ENCODE measurements around the gene MTX1.
"Not testable (repeated sequence)": the region's sequence is repeated elsewhere in the genome, so short reads cannot be mapped to it uniquely, and the experiment has no call there.

The MTX1 gene

DNA sequence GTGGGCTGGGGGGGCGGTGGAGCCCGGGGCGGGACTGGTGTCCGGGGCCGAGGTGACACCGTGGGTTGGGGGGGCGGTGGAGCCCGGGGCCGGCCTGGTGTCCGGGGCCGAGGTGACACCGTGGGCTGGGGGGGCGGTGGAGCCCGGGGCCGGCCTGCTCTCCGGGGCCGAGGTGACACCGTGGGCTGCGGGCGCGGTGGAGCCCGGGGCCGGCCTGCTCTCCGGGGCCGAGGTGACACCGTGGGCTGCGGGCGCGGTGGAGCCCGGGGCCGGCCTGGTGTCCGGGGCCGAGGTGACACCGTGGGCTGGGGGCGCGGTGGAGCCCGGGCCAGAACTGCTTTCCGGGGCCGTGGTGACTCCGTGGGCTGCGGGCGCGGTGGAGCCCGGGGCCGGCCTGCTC lies 18.6 kb upstream of the MTX1 start:
- not testable (repeated sequence) for ATAC-seq

DNA sequence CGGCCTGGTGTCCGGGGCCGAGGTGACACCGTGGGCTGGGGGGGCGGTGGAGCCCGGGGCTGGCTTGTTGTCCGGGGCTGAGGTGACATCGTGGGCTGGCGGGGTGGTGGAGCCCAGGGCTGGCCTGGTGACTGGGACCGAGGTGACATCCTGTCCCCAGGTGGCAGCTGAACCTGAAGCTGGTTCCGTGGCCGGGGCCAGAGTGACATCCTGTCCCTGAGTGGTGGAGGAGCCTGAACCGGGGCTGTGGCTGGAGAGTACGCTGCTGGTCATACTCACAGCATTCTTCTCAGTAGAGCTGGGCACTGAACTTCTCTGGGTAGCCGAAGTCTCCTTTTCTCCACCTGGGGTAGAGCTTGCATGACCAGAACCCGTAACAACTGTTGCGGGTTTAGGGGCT lies 16.6 kb upstream of the MTX1 start:
- no peak for ATAC-seq
- no peak for DNase-seq

More for the DNA sequence above, 18.6 kb upstream of the MTX1 start:
- DNase-seq: not testable (repeated sequence)

DNA sequence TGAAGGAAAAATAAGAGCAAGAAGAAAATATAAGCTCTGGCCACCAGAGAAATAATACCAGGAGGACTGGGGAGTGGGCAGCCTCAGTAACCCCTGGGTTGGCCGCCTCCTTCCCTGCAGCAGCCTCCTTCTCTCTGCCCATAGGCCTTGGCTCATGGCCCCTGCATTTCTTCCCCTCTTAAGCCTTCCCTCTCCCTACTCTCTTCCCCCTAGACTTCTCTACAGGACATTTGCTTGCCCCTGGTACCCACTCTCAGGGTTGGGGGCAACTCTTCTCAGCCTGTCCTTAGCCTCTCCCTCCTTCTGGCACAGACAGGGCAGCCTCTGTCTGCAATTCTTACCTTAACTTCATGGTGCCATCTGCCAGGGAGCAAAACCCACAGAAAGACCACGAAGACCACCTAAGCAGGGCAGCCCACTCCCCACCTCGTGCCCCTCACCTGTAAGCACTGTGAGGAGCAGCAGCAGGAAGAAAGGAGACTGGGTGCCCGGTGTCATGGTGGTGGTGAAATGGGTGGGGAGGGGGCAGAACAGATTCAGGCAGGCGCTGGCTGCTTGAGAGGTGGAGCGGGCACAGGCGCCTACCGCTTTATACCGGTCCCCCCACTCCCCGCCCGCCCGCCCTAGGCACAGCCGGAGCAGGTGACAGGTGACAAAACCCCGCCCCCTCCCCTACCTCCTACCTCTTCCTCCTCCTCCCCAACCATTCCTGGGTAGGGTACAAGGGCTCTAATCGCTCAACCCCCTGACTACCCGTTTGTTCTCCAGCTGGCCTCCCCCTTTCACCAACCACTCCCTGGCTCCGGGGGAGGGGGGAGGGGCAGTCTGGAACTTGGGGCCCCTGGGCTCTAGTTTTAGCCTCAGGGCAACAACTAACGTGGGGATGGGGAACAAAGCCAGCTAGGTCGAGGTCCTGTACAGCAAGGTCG lies 15.9 kb upstream of the MTX1 start:
- ATAC-seq (peak; percentile 0), DNase-seq (no peak)

DNA sequence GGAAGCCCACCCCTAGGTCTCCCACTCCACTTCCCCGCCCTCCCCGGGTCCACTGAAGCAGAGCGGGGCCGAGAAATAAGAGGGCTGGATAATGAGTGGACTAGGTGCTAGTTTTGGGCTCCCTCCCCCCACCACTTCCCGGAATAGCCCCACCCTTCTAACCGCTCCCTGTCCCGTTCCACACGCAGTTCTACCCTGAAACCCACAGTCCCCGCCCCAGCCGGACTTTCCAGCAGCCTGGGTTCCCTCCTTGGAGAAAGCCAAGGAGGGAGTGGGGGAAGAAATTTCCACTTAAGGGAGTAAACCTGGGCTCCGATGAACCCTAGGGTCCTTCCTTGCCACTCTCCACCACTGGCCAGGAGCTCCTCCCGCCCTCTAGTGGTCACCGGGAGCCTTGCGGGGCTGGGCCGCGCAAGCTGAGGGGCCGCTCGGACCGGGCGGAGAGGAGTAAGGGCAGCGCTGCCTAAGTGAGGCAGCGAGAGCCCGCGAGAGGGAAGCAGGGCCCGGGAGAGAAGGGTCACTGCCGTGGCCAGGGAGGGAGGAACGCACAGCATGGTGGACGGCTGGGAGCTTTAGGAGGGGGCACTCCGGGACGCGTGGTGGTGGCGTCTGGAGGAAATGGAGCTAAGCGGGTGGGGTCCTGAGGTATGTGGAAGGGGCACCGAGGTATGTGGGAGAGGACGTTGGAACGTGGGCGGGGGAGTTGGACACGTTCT lies 15.1 kb upstream of the MTX1 start:
- DNase-seq (peak; percentile 89), ATAC-seq (peak; percentile 60)

DNA sequence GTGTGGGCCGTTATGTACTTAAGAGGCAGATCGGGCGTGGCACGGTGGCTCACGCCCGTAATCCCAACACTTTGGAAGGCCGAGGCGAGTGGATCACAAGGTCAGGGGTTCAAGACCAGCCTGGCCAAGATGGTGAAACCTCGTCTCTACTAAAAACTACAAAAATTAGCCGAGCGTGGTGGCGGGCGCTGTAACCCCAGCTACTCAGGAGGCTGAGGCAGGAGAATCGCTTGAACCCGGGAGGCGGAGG lies 14.6 kb upstream of the MTX1 start:
- DNase-seq, ATAC-seq: not testable (repeated sequence)

DNA sequence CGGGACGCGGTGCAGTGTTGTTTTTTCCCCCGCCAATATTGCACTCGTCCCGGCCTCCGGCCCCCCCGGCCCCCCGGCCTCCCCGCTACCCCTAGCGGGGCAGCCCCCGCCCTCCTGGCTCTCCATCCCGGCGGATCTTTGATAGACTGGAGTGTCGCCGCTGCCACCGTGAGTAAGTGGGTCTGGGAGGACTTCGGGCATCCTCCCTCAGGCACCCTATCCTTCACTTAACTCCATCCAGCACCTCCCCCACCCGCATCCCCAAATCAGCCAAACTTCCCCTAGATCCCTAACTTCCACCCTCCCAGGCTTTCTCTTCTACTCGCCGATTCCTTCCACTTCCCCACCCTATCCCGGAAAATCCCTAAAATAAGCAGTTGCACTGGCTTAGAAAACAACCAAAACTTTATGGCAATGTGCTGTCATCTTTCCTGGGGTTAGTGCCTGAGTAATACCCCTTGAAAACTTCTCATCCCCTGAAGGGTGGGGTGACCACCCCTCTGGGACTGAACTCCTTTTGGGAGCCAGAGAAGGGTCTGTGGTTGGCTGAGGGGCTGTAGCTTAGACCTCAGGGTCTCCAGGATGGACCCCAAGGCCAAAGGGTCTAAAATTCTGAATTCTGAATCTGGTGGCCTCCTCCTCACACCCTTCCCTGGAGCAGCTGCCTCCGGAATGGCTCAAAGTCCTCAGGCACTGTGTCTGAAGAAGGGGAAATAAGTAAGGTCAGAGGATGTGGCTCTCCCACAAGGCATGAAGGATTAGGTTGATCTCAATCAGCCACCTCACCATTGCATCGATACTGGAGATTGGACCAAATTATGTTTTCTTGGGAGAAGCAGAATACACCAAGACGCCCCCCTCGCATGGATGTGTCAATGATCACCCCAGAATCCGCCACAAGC lies 13.0 kb upstream of the MTX1 start:
- DNase-seq: no peak
- no peak for ATAC-seq

DNA sequence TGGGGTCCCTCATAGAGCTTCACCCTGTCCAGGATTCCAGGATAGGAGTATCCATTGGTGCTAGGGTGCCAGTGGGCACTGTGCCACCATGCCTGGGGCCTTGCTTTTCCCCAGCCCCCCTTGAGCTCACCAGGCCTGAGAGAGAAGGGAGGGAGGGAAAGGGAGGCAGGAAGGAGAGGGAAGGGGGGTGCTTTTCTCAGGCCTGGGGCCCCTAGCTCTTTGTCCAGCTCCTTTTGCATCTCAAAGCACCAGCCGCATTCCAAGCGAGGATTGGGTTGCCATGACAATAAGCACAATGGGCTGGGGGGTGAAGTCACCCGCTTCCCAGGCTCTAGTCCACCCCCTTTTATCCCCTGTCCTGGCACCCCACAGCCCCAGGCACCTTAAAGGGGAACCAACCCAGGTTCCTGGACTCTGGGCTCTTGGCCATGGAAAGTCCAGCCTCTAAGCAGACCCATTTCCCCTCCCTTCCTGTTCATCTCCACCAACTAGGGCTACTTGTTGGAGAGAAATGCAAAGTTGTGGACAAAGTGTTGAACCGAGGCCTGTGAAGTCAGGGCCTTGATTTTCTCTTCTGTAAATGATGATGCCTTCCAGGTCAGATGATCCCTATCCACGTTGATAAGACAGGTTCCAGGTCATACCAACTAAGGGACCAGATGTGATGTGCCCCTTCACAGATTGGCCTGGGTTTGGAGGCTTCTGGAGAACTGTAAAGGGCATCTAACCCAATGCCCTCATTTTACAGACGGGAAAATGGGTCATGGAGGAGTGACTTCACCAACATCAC lies 12.2 kb upstream of the MTX1 start:
- no peak for ATAC-seq
- no peak for DNase-seq

DNA sequence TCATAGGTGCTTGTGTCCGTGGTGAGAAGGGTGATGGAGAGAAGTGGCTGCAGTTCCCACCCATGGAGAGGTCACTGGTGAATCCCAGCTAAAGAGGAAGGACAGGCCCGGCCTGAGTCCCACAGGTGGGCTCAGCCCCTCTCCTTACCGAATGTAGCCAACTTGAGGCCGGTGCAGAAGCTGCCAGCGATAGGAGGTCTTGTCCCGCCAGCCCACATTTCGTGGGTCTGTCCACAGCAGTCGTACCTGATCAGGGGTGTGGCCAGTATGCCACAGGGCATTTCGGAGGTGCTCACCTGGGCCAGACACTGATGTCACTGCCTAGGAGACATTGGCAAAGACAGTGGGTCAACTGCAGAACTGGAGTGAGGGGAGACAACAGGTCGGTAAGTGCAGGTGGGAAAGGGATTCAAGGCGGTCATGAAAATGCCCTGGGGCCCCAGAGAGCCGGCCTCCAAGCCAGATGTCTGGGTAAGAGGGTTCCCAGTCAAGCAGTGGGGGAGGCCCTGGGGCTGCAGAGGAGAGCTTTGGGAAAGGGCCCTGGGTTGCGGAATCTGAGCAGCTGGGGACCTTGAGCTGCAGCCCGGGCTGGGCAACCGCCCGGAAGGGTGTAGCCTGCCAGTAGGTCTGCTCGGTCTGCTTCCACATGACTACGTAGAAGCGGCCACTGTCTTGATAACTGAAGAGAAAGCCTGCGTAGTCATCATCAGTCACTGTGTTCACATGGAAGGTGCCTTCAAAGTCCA lies 11.4 kb upstream of the MTX1 start:
- no peak for DNase-seq

DNA sequence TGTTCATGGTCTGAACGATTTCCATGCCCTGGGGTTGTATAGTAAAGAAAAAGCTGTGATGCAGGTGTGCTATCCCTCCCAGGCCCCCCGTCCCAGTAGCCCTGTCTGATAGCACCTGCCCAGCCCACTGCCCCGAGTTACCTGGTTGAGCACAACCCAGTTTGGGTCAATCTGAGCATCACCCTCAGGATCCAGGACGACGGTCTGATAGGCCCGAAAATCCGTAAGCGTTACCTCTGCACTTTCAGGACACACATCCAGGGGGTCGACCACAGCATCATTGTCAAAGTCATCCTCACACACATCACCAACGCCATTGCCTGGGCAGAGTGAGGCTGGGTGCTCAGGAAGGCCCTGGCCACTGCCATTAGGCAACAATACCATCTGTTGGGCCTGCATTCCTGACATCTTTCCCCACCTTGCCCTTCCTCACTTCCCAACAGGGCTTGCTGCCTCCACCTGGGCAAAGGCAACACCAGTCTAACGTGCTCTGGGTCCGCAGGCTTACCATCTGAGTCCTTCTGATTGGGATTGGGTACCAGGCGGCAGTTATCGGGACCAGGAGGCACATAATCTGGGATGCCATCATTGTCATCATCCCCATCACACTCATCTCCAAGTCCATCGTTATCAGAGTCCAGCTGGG lies 10.5 kb upstream of the MTX1 start:
- DNase-seq: no peak
- no peak for ATAC-seq

More for the DNA sequence above, 11.4 kb upstream of the MTX1 start:
- no peak for ATAC-seq

DNA sequence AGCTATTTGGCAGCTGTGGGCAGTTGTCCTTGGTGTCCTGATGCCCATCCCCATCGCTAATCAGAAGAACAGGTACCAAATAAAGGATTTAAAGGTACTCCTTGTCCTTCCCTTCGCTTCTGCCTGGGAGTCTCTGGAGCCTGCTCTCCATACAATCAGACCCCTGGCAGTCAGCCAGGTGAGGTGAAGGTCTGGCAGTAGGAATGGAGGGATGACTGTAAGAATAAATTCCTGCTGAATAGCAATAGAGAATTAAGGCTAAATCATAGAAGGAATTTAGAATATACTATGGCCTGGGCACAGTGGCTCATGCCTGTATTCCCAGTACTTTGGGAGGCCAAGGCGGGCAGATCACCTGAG lies 10.0 kb upstream of the MTX1 start:
- no peak for ATAC-seq
- DNase-seq: no peak

DNA sequence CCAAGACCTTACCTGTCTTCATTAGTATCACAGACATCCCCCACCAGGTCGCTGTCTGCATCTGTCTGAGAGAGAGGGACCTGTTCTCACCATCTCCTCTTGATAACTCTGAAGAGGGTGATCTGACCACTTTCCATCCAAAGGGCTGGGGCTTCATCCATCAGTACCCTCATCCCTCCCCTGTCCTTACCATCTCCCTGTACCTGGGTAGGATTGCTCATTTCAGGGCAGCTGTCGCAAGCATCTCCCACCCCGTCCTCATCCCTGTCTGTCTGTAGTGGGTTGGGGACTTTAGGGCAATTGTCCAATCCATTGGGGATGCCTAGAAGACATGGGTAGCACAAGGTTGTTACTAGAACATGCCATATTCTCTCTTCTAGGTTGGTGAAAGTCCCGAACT lies 8.7 kb upstream of the MTX1 start:
- no peak for ATAC-seq

DNA sequence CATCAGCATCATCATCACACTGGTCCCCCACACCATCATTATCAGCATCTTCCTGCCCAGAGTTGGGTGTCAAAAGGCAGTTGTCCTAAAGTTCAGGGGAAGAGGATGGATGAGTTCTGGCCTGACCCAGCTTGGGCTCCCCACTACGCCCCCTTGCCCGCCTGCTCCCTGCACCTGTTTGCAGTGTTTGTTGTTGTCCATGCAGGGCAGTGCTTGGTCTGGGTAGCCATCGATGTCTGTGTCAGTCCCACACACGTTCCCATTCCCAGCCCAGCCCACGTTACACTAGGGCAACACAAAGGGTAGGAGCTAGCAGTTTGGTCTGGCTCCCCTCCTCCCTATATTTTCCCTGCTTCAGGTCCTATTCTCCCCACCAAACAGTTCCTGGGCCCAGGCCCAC lies 7.6 kb upstream of the MTX1 start:
- no peak for ATAC-seq
- no peak for DNase-seq

More for the DNA sequence above, 8.7 kb upstream of the MTX1 start:
- DNase-seq: no peak

DNA sequence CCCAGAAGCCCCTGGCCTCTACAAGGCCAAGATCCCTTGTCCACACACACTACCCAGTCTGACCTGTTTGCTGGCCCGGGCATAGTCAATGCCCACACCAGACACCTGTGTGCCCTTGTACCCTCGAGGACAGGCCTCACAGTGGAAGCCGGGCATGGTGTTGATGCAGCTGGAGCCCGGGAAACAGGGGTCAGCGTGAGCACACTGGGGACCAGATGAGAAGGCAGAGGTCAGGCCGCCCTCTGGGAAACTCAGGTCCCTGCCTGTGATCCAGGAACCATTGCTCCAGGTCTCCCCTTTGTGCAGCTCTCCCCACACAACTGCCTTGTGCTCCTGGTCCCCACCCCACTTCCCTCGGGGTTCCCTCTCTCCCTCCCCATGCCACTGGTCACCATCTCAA lies 6.3 kb upstream of the MTX1 start:
- ATAC-seq: no peak
- DNase-seq: no peak

DNA sequence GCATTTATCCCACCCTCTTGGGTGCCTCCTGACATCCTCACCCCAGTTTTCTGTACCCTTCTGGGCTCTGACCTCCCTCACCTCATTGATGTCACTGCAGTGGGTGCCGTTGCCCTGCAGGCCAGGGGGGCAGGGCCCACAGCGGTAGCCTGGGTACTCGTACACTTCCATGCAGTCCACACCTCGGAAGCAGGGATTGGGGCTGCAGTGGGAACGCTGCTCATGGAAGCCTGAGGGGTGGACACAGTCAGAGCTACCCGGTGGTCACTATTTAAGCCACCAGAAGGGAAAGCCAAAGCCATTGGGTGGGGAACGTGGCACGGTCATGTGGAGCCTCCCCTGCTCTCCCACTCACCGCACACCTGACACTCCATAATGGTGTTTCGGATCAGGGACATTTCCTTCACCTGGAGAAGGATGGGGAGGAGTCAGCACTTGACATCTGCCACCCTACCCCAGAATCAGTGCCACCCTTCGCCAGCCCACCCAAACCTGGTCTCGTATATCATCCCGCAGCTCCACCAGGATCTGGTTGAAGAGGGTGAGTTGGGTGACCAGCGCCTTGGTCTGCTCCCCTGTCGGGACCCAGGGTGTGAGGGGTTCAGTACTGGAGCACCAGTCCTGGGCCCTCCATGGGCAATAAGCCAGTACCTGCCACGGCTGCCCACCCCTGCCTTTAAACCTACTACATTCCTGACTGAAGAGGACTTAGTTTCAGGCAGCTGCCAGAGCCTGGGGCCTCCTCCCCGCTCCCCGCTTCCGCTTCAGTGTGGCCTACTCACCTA lies 5.6 kb upstream of the MTX1 start:
- no peak for DNase-seq
- ATAC-seq: no peak

DNA sequence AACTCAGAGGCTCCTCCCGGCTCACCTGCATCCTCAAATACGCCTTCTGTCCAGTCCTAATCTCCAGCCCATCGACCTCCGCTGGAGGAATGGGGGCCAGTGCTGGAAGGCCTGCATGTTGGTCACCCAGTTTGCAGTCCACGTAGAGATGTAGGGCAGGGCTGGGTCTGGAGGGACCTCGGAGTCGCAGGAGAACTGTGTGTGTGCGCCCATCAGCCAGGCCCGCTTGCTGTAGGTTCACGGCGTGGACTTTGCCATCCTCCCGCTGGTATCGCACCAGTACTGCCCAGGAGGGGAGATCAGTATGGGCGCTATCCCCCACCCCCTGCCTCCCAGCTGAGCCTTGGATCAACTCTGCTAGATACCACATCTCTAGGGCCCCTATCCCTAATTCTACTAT lies 3.5 kb upstream of the MTX1 start:
- ATAC-seq: no peak

DNA sequence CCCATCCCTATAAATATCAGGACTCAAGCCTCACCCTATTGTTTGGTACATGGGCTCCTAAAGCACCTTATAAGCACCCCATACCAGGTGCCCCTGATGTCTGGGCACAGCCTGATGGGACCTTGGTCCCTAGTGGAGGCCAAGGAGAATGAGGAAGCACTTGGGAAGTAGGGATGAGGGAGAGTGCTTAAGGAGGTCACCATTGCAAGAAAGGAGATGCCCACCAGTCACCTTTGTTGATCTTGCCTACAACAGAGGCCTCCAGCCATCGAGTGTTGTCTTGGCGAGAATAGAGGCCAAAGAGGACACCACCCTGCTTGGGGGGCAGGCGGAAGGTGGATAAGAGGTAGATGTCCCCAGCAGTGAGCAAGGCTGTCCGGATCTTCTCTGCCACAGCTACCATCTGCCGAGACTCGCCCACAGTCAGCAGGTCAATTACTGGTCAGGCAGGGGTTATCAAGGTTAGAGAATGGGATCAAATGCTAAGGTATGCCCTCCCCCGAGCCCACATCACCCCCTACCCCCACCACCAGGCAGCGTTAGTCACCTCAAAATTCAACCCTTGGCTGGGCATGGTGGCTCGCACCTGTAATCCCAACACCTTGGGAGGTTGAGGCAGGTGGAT lies 2.4 kb upstream of the MTX1 start:
- DNase-seq (no peak), ATAC-seq (no peak)

More for the DNA sequence above, 3.5 kb upstream of the MTX1 start:
- no peak for DNase-seq

DNA sequence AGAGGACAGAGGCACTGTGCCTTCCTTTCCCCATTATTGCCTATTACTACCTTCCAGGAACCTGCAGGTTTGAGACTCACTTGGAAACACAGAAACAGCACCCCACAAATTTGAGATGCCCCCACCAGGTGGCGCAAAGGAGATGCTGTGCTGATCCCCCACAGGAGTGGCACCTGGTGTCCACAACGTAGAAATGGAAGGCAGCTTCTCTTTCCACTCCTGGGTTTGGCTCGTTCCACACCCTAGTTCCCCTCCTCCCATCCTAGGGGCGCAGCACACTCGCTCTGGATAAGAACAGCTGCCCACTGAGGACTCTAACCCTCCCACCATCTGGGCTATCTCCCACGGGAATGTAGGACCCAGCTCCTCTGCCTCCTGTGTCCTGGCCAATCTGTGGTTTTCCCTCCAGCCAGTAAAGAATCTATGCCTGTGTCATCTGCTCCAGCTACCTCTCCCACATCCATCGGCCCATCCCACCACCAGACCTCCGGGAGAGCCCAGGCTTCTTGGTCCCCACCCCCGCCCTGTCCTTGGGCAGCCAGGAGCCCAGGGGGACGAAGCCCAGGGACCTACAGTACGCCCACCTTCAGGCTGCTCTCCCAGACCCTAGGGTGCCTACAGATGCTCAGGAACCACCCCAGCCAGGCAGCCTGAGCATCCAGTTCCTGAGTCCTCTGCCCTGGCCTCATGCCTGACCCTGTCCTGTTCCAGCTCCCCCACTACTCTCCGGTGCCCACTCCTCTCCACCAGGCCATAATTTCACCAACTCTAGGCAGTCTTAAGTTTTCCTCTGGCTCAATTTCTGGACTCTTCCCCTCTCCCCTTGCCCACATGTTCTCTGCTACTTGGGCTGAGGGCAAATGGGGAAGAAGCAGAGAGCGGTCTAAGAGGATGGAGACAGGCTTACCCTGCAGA lies 1.3 kb upstream of the MTX1 start:
- ATAC-seq (peak; percentile 39), DNase-seq (peak; percentile 95)

Measured in stimulated activated naive CD8-positive, alpha-beta T cell treated with anti-CD3 and anti-CD28 coated beads, Interleukin-15, Interleukin-2, amounts not matched to agents 100 U/mL and 50 U/mL, for 24 hours (primary cell).